Neural cell (in vitro differentiated cells): ENCODE data around the gene CLSTN3. TPM values are rescaled to one million over a fixed set of nuclear protein-coding genes. Genes with fewer than 3 reads are reported as not detected.

Experiments used
- H2AFZ ChIP-seq: fragments of 200-600, 300-800 bp; sonication (generic), shearing (Covaris generic); 2 replicates; pipeline ENCODE4 v1.6.0; 2014; ENCODE audit warnings: low read depth, mild to moderate bottlenecking, antibody characterized with exemption, low read length, moderate library complexity
- H3F3A ChIP-seq: fragments of 200-600 bp; shearing (Covaris generic); 2 replicates; pipeline ENCODE4 v1.6.1; 2016; ENCODE audit warnings: mild to moderate bottlenecking, moderate library complexity, mixed read lengths, antibody characterized with exemption, low read length; ENCODE audit not compliant: insufficient read depth, poor library complexity, severe bottlenecking
- H3K27ac ChIP-seq: fragments of 200-600, 300-800 bp; sonication (generic), shearing (Covaris generic); 2 replicates; pipeline ENCODE4 v1.5.1; 2014; ENCODE audit warnings: mild to moderate bottlenecking, low read length, moderate library complexity
- H3K27me3 ChIP-seq: fragments of 300-800, 200-600 bp; sonication (generic), shearing (Covaris generic); 2 replicates; pipeline ENCODE4 v1.6.0; 2014; ENCODE audit warnings: mild to moderate bottlenecking, low read depth, low read length, moderate library complexity; ENCODE audit not compliant: insufficient read depth
- H3K36me3 ChIP-seq: fragments of 300-800, 200-600 bp; sonication (generic), shearing (Covaris generic); 2 replicates; pipeline ENCODE4 v1.5.1; 2014; ENCODE audit warnings: mild to moderate bottlenecking, antibody characterized with exemption, low read length, moderate library complexity; ENCODE audit not compliant: insufficient read depth
- H3K4me2 ChIP-seq: fragments of 300-800, 200-600 bp; sonication (generic), shearing (Covaris generic); 2 replicates; pipeline ENCODE4 v1.6.0; 2014; ENCODE audit warnings: mild to moderate bottlenecking, low read length
- H3K4me3 ChIP-seq: fragments of 300-800, 200-600 bp; sonication (generic), shearing (Covaris generic); 2 replicates; pipeline ENCODE4 v1.5.1; 2014; ENCODE audit warnings: mild to moderate bottlenecking, low read length, moderate library complexity
- H3K79me2 ChIP-seq: fragments of 200-600 bp; shearing (Covaris generic); replicated peaks from 2 replicates; pipeline ENCODE4 v1.6.0; 2014; ENCODE audit warnings: mild to moderate bottlenecking, low read length, moderate library complexity; ENCODE audit not compliant: insufficient read depth
- H3K9ac ChIP-seq: fragments of 300-800, 200-600 bp; sonication (generic), shearing (Covaris generic); 2 replicates; pipeline ENCODE4 v1.6.1; 2016; ENCODE audit warnings: mild to moderate bottlenecking, low read length, mixed read lengths
- H3K9me2 ChIP-seq: fragments of 200-600 bp; shearing (Covaris generic); 2 replicates; pipeline ENCODE4 v1.6.1; 2016; ENCODE audit warnings: mild to moderate bottlenecking, low read length, mixed read lengths; ENCODE audit not compliant: insufficient read depth
- H3K9me3 ChIP-seq: fragments of 200-600, 300-800 bp; sonication (generic), shearing (Covaris generic); 2 replicates; pipeline ENCODE4 v1.6.1; 2016; ENCODE audit warnings: mild to moderate bottlenecking, mixed run types, low read length, moderate library complexity, mixed read lengths
- H4K20me1 ChIP-seq: fragments of 200-600 bp; shearing (Covaris generic); 2 replicates; pipeline ENCODE4 v1.6.1; 2016; ENCODE audit warnings: mild to moderate bottlenecking, mixed run types; ENCODE audit not compliant: insufficient read depth
- EP300 ChIP-seq: fragments of 450-650 bp; conservative IDR thresholded peaks from 2 replicates; pipeline ENCODE4 v1.6.1; 2014; ENCODE audit warnings: antibody characterized with exemption, mild to moderate bottlenecking, moderate library complexity; ENCODE audit not compliant: poor library complexity, severe bottlenecking
- EZH2 ChIP-seq: fragments of 200-600, 300-800 bp; shearing (Covaris generic), sonication (generic); IDR thresholded peaks from 2 replicates; pipeline ENCODE4 v1.6.1; 2014; ENCODE audit warnings: antibody characterized with exemption, low read length, borderline replicate concordance, mild to moderate bottlenecking; ENCODE audit not compliant: insufficient read depth, poor library complexity, severe bottlenecking
- MXI1 ChIP-seq: fragments of 450-650 bp; conservative IDR thresholded peaks from 2 replicates; pipeline ENCODE4 v1.6.1; 2014; ENCODE audit warnings: antibody characterized with exemption, mild to moderate bottlenecking; ENCODE audit not compliant: poor library complexity, severe bottlenecking
- POLR2AphosphoS5 ChIP-seq: IDR thresholded peaks from 2 replicates; pipeline ENCODE4 v1.6.1; 2012
- RAD21 ChIP-seq: fragments of 450-650 bp; conservative IDR thresholded peaks from 2 replicates; pipeline ENCODE4 v1.6.1; 2014; ENCODE audit warnings: antibody characterized with exemption, mild to moderate bottlenecking, moderate library complexity
- SMC3 ChIP-seq: fragments of 450-650 bp; conservative IDR thresholded peaks from 2 replicates; pipeline ENCODE4 v1.6.1; 2014; ENCODE audit warnings: antibody characterized with exemption, mild to moderate bottlenecking, moderate library complexity; ENCODE audit not compliant: poor library complexity
- TAF1 ChIP-seq: IDR thresholded peaks from 2 replicates; pipeline ENCODE4 v1.6.1; 2012; ENCODE audit warnings: low read depth
- polyA plus RNA-seq: library from polyadenylated mRNA; depleted of rRNA; stranded (reverse); fragments of >200 nt; gene quantifications from 2 replicates; pipeline ENCODE4 v1.2.3, GENCODE V29; 2014
- TF ChIP-seq, protein P1 (sequence below): IDR thresholded peaks from 2 replicates; pipeline ENCODE4 v1.6.1; 2012; ENCODE audit warnings: borderline replicate concordance
- TF ChIP-seq, protein P2 (sequence below): fragments of 450-650 bp; IDR thresholded peaks from 2 replicates; pipeline ENCODE4 v1.5.1; 2014; ENCODE audit warnings: antibody characterized with exemption, mild to moderate bottlenecking, moderate library complexity; ENCODE audit not compliant: poor library complexity, severe bottlenecking

CLSTN3 gene
- polyA plus RNA-seq, 1 donor from 2014 or later = 61.0 TPM

DNA sequence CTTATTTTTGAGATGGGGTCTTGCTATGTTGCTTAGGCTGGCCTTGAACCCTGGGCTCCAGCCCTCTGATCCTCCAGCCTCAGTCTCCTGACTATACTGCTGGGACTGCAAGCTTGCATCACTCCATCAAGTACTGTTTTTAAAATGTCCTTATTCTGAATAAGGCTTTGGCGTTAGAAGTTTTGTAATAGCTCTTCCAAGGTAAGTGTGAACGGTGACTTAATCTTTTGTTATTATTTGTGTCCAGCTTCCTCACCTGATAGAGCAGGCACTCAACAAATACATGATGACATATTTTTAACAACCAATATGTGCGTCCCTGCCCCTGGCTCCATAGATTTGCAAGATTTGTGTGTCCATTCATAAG is 22.6 kb upstream of the CLSTN3 start:
- Histone ChIP-seq H3K36me3 (no peaks in the 10 kb centered on the region), H2AFZ (no peak overlapping the region), H3K9ac (no peak overlapping the region), H3K79me2 (no peaks in the 10 kb centered on the region), H3F3A (no peaks in the 10 kb centered on the region), H3K4me2 (no peak overlapping the region), H4K20me1 (no peaks in the 10 kb centered on the region), H3K27ac (no peak overlapping the region), H3K9me3 (no peaks in the 10 kb centered on the region), H3K4me3 (no peak overlapping the region), H3K9me2 (no peaks in the 10 kb centered on the region), H3K27me3 (no peaks in the 10 kb centered on the region)
- TF ChIP-seq EZH2 = no peak
- TF ChIP-seq, protein P1, sequence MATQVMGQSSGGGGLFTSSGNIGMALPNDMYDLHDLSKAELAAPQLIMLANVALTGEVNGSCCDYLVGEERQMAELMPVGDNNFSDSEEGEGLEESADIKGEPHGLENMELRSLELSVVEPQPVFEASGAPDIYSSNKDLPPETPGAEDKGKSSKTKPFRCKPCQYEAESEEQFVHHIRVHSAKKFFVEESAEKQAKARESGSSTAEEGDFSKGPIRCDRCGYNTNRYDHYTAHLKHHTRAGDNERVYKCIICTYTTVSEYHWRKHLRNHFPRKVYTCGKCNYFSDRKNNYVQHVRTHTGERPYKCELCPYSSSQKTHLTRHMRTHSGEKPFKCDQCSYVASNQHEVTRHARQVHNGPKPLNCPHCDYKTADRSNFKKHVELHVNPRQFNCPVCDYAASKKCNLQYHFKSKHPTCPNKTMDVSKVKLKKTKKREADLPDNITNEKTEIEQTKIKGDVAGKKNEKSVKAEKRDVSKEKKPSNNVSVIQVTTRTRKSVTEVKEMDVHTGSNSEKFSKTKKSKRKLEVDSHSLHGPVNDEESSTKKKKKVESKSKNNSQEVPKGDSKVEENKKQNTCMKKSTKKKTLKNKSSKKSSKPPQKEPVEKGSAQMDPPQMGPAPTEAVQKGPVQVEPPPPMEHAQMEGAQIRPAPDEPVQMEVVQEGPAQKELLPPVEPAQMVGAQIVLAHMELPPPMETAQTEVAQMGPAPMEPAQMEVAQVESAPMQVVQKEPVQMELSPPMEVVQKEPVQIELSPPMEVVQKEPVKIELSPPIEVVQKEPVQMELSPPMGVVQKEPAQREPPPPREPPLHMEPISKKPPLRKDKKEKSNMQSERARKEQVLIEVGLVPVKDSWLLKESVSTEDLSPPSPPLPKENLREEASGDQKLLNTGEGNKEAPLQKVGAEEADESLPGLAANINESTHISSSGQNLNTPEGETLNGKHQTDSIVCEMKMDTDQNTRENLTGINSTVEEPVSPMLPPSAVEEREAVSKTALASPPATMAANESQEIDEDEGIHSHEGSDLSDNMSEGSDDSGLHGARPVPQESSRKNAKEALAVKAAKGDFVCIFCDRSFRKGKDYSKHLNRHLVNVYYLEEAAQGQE = no peak
- no peak for TF ChIP-seq SMC3
- TF ChIP-seq MXI1 = no peak
- TF ChIP-seq POLR2AphosphoS5 = no peak
- TF ChIP-seq, protein P2, sequence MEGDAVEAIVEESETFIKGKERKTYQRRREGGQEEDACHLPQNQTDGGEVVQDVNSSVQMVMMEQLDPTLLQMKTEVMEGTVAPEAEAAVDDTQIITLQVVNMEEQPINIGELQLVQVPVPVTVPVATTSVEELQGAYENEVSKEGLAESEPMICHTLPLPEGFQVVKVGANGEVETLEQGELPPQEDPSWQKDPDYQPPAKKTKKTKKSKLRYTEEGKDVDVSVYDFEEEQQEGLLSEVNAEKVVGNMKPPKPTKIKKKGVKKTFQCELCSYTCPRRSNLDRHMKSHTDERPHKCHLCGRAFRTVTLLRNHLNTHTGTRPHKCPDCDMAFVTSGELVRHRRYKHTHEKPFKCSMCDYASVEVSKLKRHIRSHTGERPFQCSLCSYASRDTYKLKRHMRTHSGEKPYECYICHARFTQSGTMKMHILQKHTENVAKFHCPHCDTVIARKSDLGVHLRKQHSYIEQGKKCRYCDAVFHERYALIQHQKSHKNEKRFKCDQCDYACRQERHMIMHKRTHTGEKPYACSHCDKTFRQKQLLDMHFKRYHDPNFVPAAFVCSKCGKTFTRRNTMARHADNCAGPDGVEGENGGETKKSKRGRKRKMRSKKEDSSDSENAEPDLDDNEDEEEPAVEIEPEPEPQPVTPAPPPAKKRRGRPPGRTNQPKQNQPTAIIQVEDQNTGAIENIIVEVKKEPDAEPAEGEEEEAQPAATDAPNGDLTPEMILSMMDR = no peak
- no peak for TF ChIP-seq EP300
- TF ChIP-seq RAD21 = no peak
- TF ChIP-seq TAF1 = no peak

GRCh38 chr12:7108003-7108795 is 22.0 kb upstream of the CLSTN3 start:
- Histone ChIP-seq H3K9me3 (no peaks in the 10 kb centered on the region), H3K9ac (peak overlapping the region; percentile 36), H2AFZ (peak overlapping the region; percentile 33), H3K79me2 (no peaks in the 10 kb centered on the region), H3F3A (no peaks in the 10 kb centered on the region), H3K27ac (no peak overlapping the region), H3K27me3 (no peaks in the 10 kb centered on the region), H4K20me1 (no peaks in the 10 kb centered on the region), H3K36me3 (no peaks in the 10 kb centered on the region), H3K4me2 (no peak overlapping the region), H3K4me3 (peak overlapping the region; percentile 43), H3K9me2 (no peaks in the 10 kb centered on the region)
- no peak for TF ChIP-seq SMC3
- no peak for TF ChIP-seq MXI1
- TF ChIP-seq EZH2 = no peak
- TF ChIP-seq, protein P2 = no peak
